ENCODE data around the gene RAB31. TPM values are rescaled to one million over a fixed set of nuclear protein-coding genes. Genes with fewer than 3 reads are reported as not detected.

RAB31 gene
- total RNA-seq, 6 donors from 2014 or later = 40.3 to 128 (median 95.8) TPM

DNA sequence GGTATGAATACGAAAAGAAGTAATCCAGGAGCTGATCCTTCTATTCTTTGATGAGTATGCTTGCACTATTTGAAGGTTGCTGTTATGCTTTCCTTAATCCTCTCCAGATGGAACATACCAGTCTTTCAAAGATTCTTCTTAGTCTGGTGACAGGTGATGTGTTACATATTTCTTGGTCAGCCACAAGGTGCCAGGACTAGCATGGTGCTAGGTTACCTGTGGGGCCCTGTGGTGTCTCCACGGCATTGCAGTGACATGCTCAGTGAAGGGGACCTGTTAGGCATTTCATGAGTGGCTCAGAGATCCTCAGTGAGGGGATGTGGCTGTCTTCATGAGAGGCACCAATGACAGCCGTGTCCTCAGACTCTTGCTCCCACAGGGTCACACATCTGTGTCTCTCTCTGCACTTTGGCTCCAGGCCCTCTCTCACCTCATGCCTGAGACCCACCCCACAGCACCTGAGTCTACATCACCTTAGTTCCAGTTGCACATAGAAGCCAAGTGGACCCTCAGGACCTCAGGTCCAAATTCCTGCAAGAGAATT lies 13.1 kb upstream of the RAB31 start:
- Histone ChIP-seq H3K9me3 (no peaks in the 10 kb centered on the region), H3K4me3 (no peak overlapping the region), H3K4me1 (peaks cover 0 to 8% (median 3%) of the 10 kb centered on the region in 4 donors), H3K27me3 (no peaks in the 10 kb centered on the region), H3K27ac (no peak overlapping the region), H3K36me3 (no peaks in the 10 kb centered on the region)
- 84 to 88% methylated on average over 3 of the region's 3 CpGs for WGBS, 2 donors
- no peak for ATAC-seq (ENCODE audit: low FRiP score in 2 of 2)
- TF ChIP-seq POLR2AphosphoS5 (IDR thresholded peaks at IDR 0.05) = no peak
- TF ChIP-seq CTCF (IDR thresholded peaks at IDR 0.05) = no peak
- no peak for TF ChIP-seq EP300 (IDR thresholded peaks at IDR 0.05)
- TF ChIP-seq POLR2A (IDR thresholded peaks at IDR 0.05) = no peak
- no peak for DNase-seq

- Histone ChIP-seq H3K27ac (no peak overlapping the region), H3K4me1 (peaks cover 0 to 13% (median 3%) of the 10 kb centered on the region in 4 donors), H3K9me3 (no peaks in the 10 kb centered on the region), H3K27me3 (no peaks in the 10 kb centered on the region), H3K4me3 (no peak overlapping the region), H3K36me3 (no peaks in the 10 kb centered on the region)
- 52 to 68% methylated on average over 5 of the region's 5 CpGs for WGBS, 2 donors
- no peak for ATAC-seq (ENCODE audit: low FRiP score in 2 of 2)
- peak in 1 of 2 donors; percentile 32 for DNase-seq
- TF ChIP-seq POLR2AphosphoS5 (IDR thresholded peaks at IDR 0.05) (no peak), POLR2A (IDR thresholded peaks at IDR 0.05) (no peak), CTCF (IDR thresholded peaks at IDR 0.05) (no peak), EP300 (IDR thresholded peaks at IDR 0.05) (no peak)
Measured at GRCh38 chr18:9695605-9696004, 12.5 kb upstream of the RAB31 start.

DNA sequence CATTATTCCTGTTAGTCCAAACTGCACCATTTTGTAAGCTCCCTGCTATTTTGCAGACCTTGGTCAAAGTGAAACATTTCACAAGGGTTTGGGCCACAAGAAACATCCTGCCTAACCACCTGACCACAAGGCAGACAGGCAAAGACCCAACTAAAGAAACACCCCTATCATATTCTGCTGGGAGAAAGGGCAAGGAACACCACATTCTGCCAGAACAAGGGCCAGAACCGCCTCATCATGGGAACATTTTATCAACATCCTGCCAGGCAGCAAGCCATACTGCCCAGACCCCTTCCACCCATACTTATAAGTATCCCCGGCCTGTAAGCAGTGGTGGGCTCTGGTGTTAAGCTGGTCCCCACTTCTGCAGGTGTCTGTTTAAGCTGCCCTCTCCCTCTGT lies 12.0 kb upstream of the RAB31 start:
- H3K36me3 ChIP-seq = no peaks in the 10 kb centered on the region
- no peak overlapping the region for H3K4me3 ChIP-seq
- H3K4me1 ChIP-seq = peaks cover 0 to 13% (median 3%) of the 10 kb centered on the region in 4 donors
- DNase-seq (no peak), ATAC-seq (ENCODE audit: low FRiP score in 2 of 2) (no peak)
- no peak for TF ChIP-seq POLR2A (IDR thresholded peaks at IDR 0.05)
- no peak for TF ChIP-seq POLR2AphosphoS5 (IDR thresholded peaks at IDR 0.05)
- no peak for TF ChIP-seq CTCF (IDR thresholded peaks at IDR 0.05)
- TF ChIP-seq EP300 (IDR thresholded peaks at IDR 0.05) = no peak
- no peaks in the 10 kb centered on the region for H3K9me3 ChIP-seq
- no peaks in the 10 kb centered on the region for H3K27me3 ChIP-seq
- H3K27ac ChIP-seq = no peak overlapping the region
- WGBS, 2 donors = 55 to 89% methylated on average over 2 of the region's 2 CpGs

DNA sequence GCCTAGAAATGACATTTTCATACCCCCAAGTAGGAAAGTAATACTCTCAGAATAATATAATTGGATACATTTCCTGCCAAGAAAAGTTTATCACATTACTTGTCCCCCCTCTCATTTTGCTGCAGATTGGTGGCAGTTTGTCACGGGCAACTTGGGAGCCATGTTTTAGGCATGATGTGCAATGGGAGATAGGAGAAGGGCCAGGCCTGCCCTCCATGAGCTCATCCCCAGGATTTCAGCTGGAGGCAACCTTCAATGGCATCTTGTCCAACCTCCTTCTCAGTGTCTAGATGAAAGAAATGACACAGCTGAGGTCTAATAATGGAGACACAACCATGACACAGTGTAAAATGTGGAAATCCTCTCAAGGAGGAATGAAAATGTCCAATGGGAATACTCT lies 11.4 kb upstream of the RAB31 start:
- no peak for TF ChIP-seq CTCF (IDR thresholded peaks at IDR 0.05)
- no peak for TF ChIP-seq EP300 (IDR thresholded peaks at IDR 0.05)
- TF ChIP-seq POLR2A (IDR thresholded peaks at IDR 0.05) = no peak
- TF ChIP-seq POLR2AphosphoS5 (IDR thresholded peaks at IDR 0.05) = no peak
- 60 to 80% methylated on average over 1 of the region's 1 CpG for WGBS, 2 donors
- no peak for DNase-seq
- ATAC-seq (ENCODE audit: low FRiP score in 2 of 2) = no peak
- H3K27ac ChIP-seq = no peak overlapping the region
- H3K36me3 ChIP-seq = no peaks in the 10 kb centered on the region
- H3K4me1 ChIP-seq = peaks cover 0 to 18% (median 3%) of the 10 kb centered on the region in 4 donors
- H3K27me3 ChIP-seq = no peaks in the 10 kb centered on the region
- H3K4me3 ChIP-seq = no peak overlapping the region
- no peaks in the 10 kb centered on the region for H3K9me3 ChIP-seq

DNA sequence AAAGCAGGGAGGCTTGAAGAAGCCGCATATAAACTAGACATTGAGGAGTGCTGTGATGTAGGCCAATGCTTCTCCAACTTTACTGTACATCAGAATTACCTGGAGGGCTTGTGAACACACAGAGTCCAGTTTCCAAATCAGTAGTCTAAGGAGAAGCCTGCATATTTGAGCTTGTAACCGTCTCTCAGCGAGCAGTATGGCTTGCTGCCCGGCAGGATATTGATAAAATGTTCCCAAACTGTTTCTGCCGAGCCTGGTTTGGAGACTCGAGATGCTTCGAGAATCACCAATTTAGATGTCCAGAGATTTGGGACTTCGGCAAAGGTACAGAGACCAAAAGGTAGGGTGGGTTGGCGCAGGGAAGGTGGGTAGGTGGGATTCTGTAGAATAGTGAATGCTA lies 11.0 kb upstream of the RAB31 start:
- no peak for DNase-seq
- TF ChIP-seq POLR2A (IDR thresholded peaks at IDR 0.05) = no peak
- no peak for TF ChIP-seq CTCF (IDR thresholded peaks at IDR 0.05)
- TF ChIP-seq EP300 (IDR thresholded peaks at IDR 0.05) = no peak
- no peak for TF ChIP-seq POLR2AphosphoS5 (IDR thresholded peaks at IDR 0.05)
- no peak for ATAC-seq (ENCODE audit: low FRiP score in 2 of 2)
- WGBS, 2 donors = 83% methylated on average over 9 of the region's 9 CpGs
- no peaks in the 10 kb centered on the region for H3K27me3 ChIP-seq
- no peaks in the 10 kb centered on the region for H3K9me3 ChIP-seq
- no peaks in the 10 kb centered on the region for H3K36me3 ChIP-seq
- peaks cover 0 to 21% (median 5%) of the 10 kb centered on the region in 4 donors for H3K4me1 ChIP-seq
- no peak overlapping the region for H3K4me3 ChIP-seq
- H3K27ac ChIP-seq = no peak overlapping the region

All from upper lobe of left lung (tissue), 6 donors.